K562 (cell line): ENCODE measurements around the gene IL20RB.

ENCODE experiments used
- ATF1 ChIP-seq, 2 experiments: fragments of 450-650 bp in 1 of 2; IDR thresholded peaks; 2 replicates each; pipeline ENCODE4 v1.6.1; 2016; ENCODE audit warnings: missing compliant biosample characterization in 1 of 2, missing genetic modification characterization in 1 of 2
- IRF1 ChIP-seq: sonication (generic); formaldehyde crosslinking; IDR thresholded peaks from 2 replicates; pipeline ENCODE4 v1.8.0; 2022; ENCODE audit warnings: missing genetic modification reagents, mild to moderate bottlenecking, borderline replicate concordance
- RAD51 ChIP-seq: fragments of 450-650 bp; IDR thresholded peaks from 2 replicates; pipeline ENCODE4 v1.7.1; 2016; ENCODE audit warnings: low read depth, mild to moderate bottlenecking, borderline replicate concordance
- RNF219 ChIP-seq: fragments of 250-450 bp; sonication (Bioruptor Pico); IDR thresholded peaks from 2 replicates; pipeline ENCODE4 v1.5.0; 2022; ENCODE audit warnings: mild to moderate bottlenecking
- TCF7L2 ChIP-seq: fragments of 150-350 bp; IDR thresholded peaks from 2 replicates; pipeline ENCODE4 v1.6.1; 2016; ENCODE audit warnings: low read depth, mild to moderate bottlenecking, low read length, moderate library complexity

GRCh38 chr3:136974670-136975069 lies 16.9 kb downstream of the IL20RB start:
- TF ChIP-seq TCF7L2, result no peak
- no peak for TF ChIP-seq RNF219 (CRISPR knock-in tag)
- TF ChIP-seq RAD51, result no peak
- TF ChIP-seq ATF1 (CRISPR knock-in tag; IDR thresholded peaks at IDR 0.05), result no peak
- no peak for TF ChIP-seq ATF1 (tag; IDR thresholded peaks at IDR 0.05)
- no peak for TF ChIP-seq IRF1 (CRISPR knock-in tag)
